Astrocyte (in vitro differentiated cells and primary cell): ENCODE results near the gene PRKAR2B. TPM values are rescaled to one million over a fixed set of nuclear protein-coding genes. Genes with fewer than 3 reads are reported as not detected.

ENCODE experiments used
- total RNA-seq: library from RNA; stranded (reverse); gene quantifications from 2 replicates; pipeline ENCODE4 v1.2.1, GENCODE V29; 2021

Gene PRKAR2B
- total RNA-seq, 1 donor from 2014 or later, result 7.6 TPM

Other genes starting within 250 kb of the PRKAR2B start
- 0.10 and 0.82 TPM in 2 replicates for gene PIK3CG, start 179.4 kb upstream of the PRKAR2B start, total RNA-seq
- gene HBP1, start 124.3 kb downstream of the PRKAR2B start, total RNA-seq, result 46.2 and 49.9 TPM in 2 replicates